Measurements from ENCODE around the gene MAGEC1.
"Not testable (repeated sequence)": the region's sequence is repeated elsewhere in the genome, so short reads cannot be mapped to it uniquely, and the experiment has no call there.

The MAGEC1 gene

GRCh38 chrX:141903400-141904155 is at the start of gene MAGEC1:
MAGEC1 (plus strand) TSS chrX:141903894; CDS start chrX:141905073, 1,179 bp downstream.
- no peak for DNase-seq (ENCODE audit: low read depth in 2 of 2)

- DNase-seq (ENCODE audit: low read depth in 2 of 2) = no peak
Observed at GRCh38 chrX:141857479-141857878, 46.2 kb upstream of the MAGEC1 start.

GRCh38 chrX:141879616-141880015 is 24.1 kb upstream of the MAGEC1 start:
- no peak for DNase-seq (ENCODE audit: low read depth in 2 of 2)

- not testable (repeated sequence) for DNase-seq (ENCODE audit: low read depth in 2 of 2)
Observed at GRCh38 chrX:141888811-141889210, 14.9 kb upstream of the MAGEC1 start.

- no peak for DNase-seq (ENCODE audit: low read depth in 2 of 2)
Observed at GRCh38 chrX:141894733-141895132, 9.0 kb upstream of the MAGEC1 start.

GRCh38 chrX:141897690-141898089 is 6.0 kb upstream of the MAGEC1 start:
- no peak for DNase-seq (ENCODE audit: low read depth in 2 of 2)

- DNase-seq (ENCODE audit: low read depth in 2 of 2) = no peak
Observed at GRCh38 chrX:141902366-141902765, 1.3 kb upstream of the MAGEC1 start.

- no peak for DNase-seq (ENCODE audit: low read depth in 2 of 2)
Observed at GRCh38 chrX:141904262-141904661, 568 bp downstream of the MAGEC1 start.

GRCh38 chrX:141917801-141918200 is 14.1 kb downstream of the MAGEC1 start:
- no peak for DNase-seq (ENCODE audit: low read depth in 2 of 2)

- no peak for DNase-seq (ENCODE audit: low read depth in 2 of 2)
Observed at GRCh38 chrX:141924293-141924692, 20.6 kb downstream of the MAGEC1 start.

GRCh38 chrX:141928432-141928831 is 24.7 kb downstream of the MAGEC1 start:
- DNase-seq (ENCODE audit: low read depth in 2 of 2) = no peak

- no peak for DNase-seq (ENCODE audit: low read depth in 2 of 2)
Observed at GRCh38 chrX:141934059-141934641, 30.5 kb downstream of the MAGEC1 start.

- no peak for DNase-seq (ENCODE audit: low read depth in 2 of 2)
Observed at GRCh38 chrX:141935645-141936044, 32.0 kb downstream of the MAGEC1 start.

- no peak for DNase-seq (ENCODE audit: low read depth in 2 of 2)
Observed at GRCh38 chrX:141936080-141936479, 32.4 kb downstream of the MAGEC1 start.

- DNase-seq (ENCODE audit: low read depth in 2 of 2) = no peak
Observed at GRCh38 chrX:141941234-141941633, 37.5 kb downstream of the MAGEC1 start.

GRCh38 chrX:141945426-141945825 is 41.7 kb downstream of the MAGEC1 start:
- DNase-seq (ENCODE audit: low read depth in 2 of 2) = no peak

- no peak for DNase-seq (ENCODE audit: low read depth in 2 of 2)
Observed at GRCh38 chrX:141947350-141947749, 43.7 kb downstream of the MAGEC1 start.

- no peak for DNase-seq (ENCODE audit: low read depth in 2 of 2)
Observed at GRCh38 chrX:141952603-141953002, 48.9 kb downstream of the MAGEC1 start.

GRCh38 chrX:141958675-141959074 is 55.0 kb downstream of the MAGEC1 start:
- DNase-seq (ENCODE audit: low read depth in 2 of 2) = no peak

Measured in activated CD4-positive, alpha-beta T cell treated with anti-CD3 and anti-CD28 coated beads for 24 hours (primary cell).